SK-N-MC (cell line): ENCODE data around the gene MAP4K4.
A peak's percentile ranks its signal among the peaks of the same experiment; 100 is the strongest.

Experiments
- DNase-seq: peaks from one replicate; pipeline ENCODE4 v3.0.0-alpha.2; 2011; ENCODE audit warnings: low read depth, low spot score
- H3K27ac ChIP-seq: fragments of 200-600 bp; sonication (generic); 2 replicates; pipeline ENCODE4 v1.5.1; 2016; ENCODE audit warnings: mixed run types
- H3K36me3 ChIP-seq: fragments of 200-600 bp; sonication (generic); 2 replicates; pipeline ENCODE4 v1.6.1; 2017; ENCODE audit warnings: antibody characterized with exemption, low read length, mixed read lengths; ENCODE audit not compliant: insufficient read depth
- H3K4me3 ChIP-seq: fragments of 200-600 bp; sonication (generic); 2 replicates; pipeline ENCODE4 v1.5.1; 2016
- H3K9ac ChIP-seq: fragments of 200-600 bp; sonication (generic); 2 replicates; pipeline ENCODE4 v1.8.0; 2017; ENCODE audit warnings: mixed run types, mixed read lengths; ENCODE audit not compliant: insufficient read length
- H3K9me3 ChIP-seq: fragments of 200-600 bp; sonication (generic); 2 replicates; pipeline ENCODE4 v1.6.1; 2017; ENCODE audit warnings: low read depth, mild to moderate bottlenecking, antibody characterized with exemption, low read length, moderate library complexity, mixed read lengths
- EZH2 ChIP-seq: fragments of 200-600 bp; sonication (generic); IDR thresholded peaks from one replicate; pipeline ENCODE4 v1.6.1; 2017; ENCODE audit warnings: antibody characterized with exemption
- FOXP2 ChIP-seq: optimal IDR thresholded peaks from 2 replicates; pipeline ENCODE3; 2011; ENCODE audit warnings: mild to moderate bottlenecking, moderate library complexity; ENCODE audit not compliant: insufficient read depth; ENCODE audit errors: extremely low read length, control extremely low read depth
- POLR2AphosphoS5 ChIP-seq: IDR thresholded peaks from 2 replicates; pipeline ENCODE4 v1.6.1; 2012; ENCODE audit warnings: mild to moderate bottlenecking, low read depth, low read length, borderline replicate concordance

Gene MAP4K4

DNA sequence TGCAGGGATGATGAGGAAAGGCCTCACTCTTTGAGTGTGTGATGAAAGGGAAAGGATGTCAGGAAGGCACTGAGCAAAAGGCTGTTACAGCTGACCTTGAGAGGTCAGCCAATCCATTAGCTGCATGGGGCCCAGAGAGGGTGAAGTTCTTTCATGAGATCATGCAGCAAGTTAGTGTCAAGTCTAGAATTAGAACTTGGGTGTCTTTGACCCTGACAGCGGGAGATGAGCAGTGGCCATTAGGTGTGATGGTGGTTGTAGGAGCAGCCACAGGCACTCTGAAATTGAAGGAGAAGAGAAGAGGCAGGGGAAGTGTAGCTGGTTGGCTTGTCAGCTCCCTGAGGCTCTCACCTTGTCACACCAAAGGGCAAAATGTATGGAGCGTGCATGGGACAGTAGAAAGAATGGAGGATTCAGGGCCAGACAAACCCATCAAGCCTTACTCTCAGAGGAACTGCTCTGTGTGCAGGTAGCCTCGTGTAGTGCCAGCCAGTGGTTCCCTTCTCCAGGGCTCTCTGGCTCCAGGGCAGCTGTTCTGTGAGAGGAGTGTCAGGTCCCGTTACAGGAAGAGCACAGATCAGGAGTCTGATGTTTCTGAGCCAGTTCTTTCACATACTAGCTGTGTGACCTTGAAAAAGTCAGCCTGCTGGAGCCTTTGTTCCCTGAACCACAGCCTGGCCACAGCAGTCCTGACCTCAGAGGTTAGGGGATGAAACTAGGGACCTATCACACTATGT, 35.9 kb downstream of the MAP4K4 start:
- no peak for DNase-seq
- no peak overlapping the region for H3K9ac ChIP-seq
- no peak overlapping the region for H3K27ac ChIP-seq
- no peaks in the 10 kb centered on the region for H3K9me3 ChIP-seq
- no peak overlapping the region for H3K4me3 ChIP-seq
- no peaks in the 10 kb centered on the region for H3K36me3 ChIP-seq
- TF ChIP-seq FOXP2 (no peak), POLR2AphosphoS5 (no peak), EZH2 (no peak)

DNA sequence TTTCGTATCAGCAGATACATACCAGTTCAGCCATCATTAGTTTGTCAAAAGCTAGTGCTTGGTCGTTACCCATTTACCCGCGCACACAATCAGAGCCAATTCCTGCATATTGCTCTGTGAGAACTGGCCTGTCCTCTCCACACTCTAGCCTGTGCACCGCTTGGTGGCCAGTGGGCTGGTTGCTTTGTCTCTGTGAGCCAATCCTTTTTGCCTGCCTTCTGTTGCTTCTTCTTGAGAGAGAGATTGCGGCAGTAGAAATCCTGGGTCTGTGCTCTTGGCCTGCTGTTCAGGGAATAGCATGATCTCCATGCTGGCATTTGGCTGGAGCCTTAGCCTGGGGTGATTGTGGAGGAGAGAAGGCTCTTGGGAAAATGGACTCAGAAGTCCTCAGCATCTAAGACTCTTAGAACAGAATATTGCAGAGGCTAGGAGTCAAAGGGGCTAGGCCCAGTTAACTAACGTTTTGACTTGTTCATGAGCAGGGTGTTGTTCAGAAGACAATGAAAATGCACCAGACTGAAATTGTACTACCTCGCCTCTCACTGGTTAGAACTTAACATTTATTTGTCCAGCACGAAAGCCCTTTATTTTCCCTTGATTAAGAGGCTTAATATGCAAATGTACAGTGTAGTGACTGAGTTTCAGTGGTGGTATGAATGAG, 37.1 kb downstream of the MAP4K4 start:
- no peak for TF ChIP-seq EZH2
- TF ChIP-seq POLR2AphosphoS5: no peak
- no peak for TF ChIP-seq FOXP2
- Histone ChIP-seq H3K9ac (no peak overlapping the region), H3K4me3 (no peak overlapping the region)

GRCh38 chr2:101735166-101735533, 37.6 kb downstream of the MAP4K4 start:
- no peak for DNase-seq
- no peak overlapping the region for H3K9ac ChIP-seq
- no peaks in the 10 kb centered on the region for H3K9me3 ChIP-seq
- no peaks in the 10 kb centered on the region for H3K36me3 ChIP-seq
- H3K4me3 ChIP-seq: no peak overlapping the region
- H3K27ac ChIP-seq: no peak overlapping the region
- TF ChIP-seq EZH2 (no peak), FOXP2 (no peak), POLR2AphosphoS5 (no peak)

More for the DNA sequence above, 37.1 kb downstream of the MAP4K4 start:
- Histone ChIP-seq H3K9me3 (no peaks in the 10 kb centered on the region), H3K36me3 (no peaks in the 10 kb centered on the region), H3K27ac (no peak overlapping the region)
- no peak for DNase-seq

DNA sequence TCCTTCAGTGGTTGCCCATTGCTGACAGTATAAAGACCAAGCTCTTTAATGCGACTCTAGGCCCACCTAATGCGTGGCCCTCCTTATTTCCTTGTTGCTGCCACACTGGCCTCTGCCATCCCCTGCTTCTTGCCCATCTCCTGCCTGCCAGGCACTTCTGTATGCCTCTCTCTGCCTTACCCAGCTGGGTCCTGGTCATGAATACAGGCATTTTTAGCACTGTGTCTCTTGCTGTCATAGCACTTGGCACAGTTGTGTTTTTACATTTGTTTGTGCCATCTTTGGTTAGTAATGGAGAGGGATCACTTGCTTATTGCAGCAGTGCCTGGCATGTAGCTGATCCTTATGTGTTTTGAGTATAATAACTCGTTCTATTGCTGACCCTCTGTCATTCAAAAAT, 38.7 kb downstream of the MAP4K4 start:
- Histone ChIP-seq H3K27ac (no peak overlapping the region), H3K4me3 (no peak overlapping the region), H3K36me3 (no peaks in the 10 kb centered on the region), H3K9ac (no peak overlapping the region), H3K9me3 (no peaks in the 10 kb centered on the region)
- TF ChIP-seq POLR2AphosphoS5 (no peak), EZH2 (no peak), FOXP2 (no peak)
- DNase-seq: no peak

GRCh38 chr2:101736861-101737291, 39.4 kb downstream of the MAP4K4 start:
- no peaks in the 10 kb centered on the region for H3K9me3 ChIP-seq
- no peak overlapping the region for H3K9ac ChIP-seq
- no peaks in the 10 kb centered on the region for H3K36me3 ChIP-seq
- TF ChIP-seq FOXP2 (no peak), POLR2AphosphoS5 (no peak), EZH2 (no peak)
- no peak overlapping the region for H3K4me3 ChIP-seq
- no peak overlapping the region for H3K27ac ChIP-seq
- DNase-seq: no peak

- TF ChIP-seq EZH2 (no peak), FOXP2 (no peak), POLR2AphosphoS5 (no peak)
- H3K27ac ChIP-seq: no peak overlapping the region
- no peaks in the 10 kb centered on the region for H3K36me3 ChIP-seq
- no peak overlapping the region for H3K9ac ChIP-seq
- H3K4me3 ChIP-seq: no peak overlapping the region
- DNase-seq: no peak
- no peaks in the 10 kb centered on the region for H3K9me3 ChIP-seq
Measured at GRCh38 chr2:101737478-101738255, 40.2 kb downstream of the MAP4K4 start.

DNA sequence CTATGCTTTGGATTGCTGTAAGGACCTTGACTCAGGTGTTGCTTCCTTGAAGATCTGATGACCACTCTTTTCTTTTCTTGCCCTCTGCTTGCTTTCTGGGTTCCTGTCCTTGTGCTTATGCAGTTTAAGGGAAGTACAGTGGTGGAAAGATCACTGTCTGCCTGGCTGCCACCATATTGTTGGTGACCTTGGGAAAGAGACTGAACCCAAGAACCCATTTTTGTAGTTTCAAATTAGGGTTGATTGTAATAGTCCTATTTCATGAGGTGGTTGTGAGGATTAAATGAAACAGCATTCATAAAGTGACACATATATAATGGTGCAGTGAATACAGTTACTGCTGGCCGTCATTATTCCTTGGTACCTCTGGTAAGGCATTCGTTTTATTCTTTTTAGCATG, 41.1 kb downstream of the MAP4K4 start:
- DNase-seq: no peak
- Histone ChIP-seq H3K36me3 (no peaks in the 10 kb centered on the region), H3K27ac (no peak overlapping the region), H3K4me3 (no peak overlapping the region), H3K9me3 (no peaks in the 10 kb centered on the region), H3K9ac (no peak overlapping the region)
- TF ChIP-seq POLR2AphosphoS5 (no peak), EZH2 (no peak), FOXP2 (no peak)

DNA sequence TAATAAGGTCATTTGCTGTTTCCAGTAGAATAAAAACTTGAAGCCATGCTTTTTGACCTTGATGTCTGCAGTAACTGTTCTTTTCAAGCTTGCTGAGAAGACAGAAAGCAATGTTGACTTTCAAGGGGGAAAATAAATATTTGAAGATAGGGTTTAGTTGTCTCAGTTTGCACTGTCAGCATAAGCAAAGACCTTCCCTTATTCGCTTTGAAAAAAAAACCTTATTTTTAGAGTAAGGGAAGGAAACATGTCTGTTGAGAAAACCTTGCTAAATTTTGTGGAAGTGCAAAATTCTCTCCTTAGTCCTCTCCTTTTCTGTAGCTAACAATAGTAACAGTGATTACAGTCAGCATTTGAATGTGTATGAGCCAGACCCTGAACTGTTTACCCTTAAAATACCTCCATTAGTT, 43.1 kb downstream of the MAP4K4 start:
- Histone ChIP-seq H3K4me3 (no peak overlapping the region), H3K27ac (peak overlapping the region; percentile 36; the same call in 1 of the 2 replicates), H3K9ac (no peak overlapping the region), H3K36me3 (no peaks in the 10 kb centered on the region), H3K9me3 (no peaks in the 10 kb centered on the region)
- no peak for DNase-seq
- TF ChIP-seq FOXP2 (no peak), POLR2AphosphoS5 (no peak), EZH2 (no peak)
